GM12872 (cell line): ENCODE measurements around the gene CTSD.

ENCODE experiments used
- CTCF ChIP-seq: IDR thresholded peaks from 3 replicates; pipeline ENCODE4 v1.5.1; 2011; ENCODE audit warnings: low read depth, mild to moderate bottlenecking, low read length, moderate library complexity; ENCODE audit not compliant: insufficient read depth

Gene CTSD

DNA sequence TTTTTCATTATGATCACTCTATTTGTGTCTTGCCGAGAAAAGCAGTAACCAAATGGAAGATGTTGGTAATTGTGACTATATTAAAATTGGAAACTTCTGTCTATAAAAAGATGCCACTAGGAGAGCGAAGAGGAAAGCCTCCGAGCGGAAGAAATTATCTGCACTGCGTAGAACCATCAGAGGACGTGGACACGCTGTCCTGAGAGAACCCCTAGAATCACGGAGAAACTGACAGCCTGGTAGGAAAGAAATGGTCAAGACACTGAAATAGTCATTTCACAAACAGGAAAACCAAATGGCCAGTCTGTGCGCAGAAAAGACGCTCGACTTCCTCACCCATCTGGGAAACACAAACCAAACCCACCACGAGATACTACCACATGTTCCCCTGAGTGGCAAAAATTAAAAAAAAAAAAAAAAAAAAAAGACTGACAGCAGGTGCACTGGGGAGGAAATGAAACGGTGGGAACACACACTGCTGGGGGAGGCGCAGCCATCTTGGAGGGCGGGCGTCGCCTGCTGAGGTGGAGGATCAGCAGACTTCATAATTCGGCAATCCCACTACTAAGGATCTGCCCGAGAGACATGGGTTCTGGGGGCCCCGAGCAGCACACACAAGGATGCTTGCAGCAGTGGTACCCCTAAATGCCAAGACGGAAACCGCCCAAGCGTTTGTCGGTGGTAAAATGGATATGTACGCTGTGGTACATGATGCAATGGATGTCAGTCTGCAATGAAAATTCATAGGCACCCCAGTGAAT, 34.6 kb downstream of the CTSD start:
- TF ChIP-seq CTCF: no peak

DNA sequence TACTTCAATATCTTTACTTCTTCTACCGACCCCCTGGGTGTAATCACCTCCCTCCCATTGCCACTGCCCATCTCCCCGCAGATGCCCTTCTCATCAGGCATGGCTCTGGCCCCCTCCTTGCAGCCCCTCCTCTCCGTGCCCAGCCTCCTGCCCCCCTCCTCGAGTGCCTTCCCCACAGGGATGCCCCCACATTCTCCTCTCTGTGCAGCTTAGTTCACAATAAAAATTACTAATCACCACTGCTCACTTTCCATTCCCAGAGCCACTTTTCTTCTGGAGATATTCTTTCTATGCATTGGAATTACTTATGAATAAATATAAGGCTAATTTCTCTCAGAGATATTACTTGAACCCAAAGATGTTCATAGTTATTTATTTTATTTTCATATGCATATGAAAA, 35.4 kb downstream of the CTSD start:
- TF ChIP-seq CTCF: no peak

DNA sequence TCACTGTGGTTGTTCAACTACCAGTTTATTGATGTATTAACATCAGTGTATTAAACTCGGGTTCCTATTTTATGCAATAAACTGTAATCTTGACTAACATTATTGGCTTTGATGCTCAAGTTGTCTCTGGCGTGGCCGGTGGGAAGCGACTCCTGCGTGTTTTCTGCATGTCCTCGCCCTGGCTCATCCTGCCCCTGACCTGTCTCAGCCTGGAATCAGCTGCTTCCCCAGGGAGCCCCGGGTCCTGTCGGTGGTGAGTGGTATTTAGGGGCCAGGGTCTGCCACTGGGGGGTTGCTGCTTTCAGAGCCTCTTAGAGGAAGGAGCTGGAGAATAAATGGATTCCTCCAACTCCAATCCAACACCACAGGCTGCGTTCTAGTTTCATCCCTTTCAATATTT, 35.9 kb downstream of the CTSD start:
- no peak for TF ChIP-seq CTCF

DNA sequence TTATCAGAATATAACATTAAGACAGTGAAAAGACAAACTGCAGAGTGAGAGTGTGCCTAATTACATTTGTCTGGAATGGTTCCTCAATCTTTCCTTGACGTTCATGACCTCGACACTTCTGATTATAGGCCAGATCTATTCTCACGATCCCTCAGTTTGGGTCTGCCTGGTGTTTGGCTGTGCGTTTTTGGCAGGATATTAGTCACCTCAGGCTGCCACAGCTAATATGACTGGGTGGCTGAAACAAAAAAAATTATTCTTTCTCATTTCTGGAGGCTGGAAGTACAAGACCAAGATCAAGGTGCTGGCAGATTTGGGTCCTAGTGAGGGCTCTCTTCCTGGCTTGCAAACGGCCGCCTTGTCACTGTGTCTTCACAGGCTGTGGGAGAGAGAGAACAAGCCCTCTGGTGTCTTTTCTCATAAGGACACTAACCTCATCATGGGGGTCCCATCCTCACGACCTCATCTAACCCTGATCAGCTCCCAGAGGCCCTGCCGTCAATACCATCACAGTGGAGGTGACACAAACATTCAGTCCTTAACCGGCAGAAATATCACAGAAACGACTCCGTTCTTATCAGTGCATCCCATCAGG, 36.5 kb downstream of the CTSD start:
- no peak for TF ChIP-seq CTCF

DNA sequence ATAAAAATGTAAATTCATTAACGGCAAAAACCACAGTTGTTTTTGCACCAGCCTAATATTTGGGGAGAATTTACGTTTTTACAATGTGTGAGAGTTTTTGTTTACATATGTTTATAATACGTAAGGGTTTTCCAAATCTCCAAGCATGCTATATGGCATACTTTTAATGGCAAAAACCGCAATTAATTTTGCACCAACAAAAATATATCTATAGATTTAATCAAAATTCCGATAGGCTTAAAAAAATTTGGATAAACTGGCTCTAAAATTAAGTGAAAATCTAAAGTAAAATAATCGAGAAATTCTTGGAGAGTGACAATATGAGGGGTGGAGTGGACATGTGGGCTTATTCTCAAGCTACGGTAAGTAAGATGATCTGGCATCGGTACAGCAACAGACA, 43.9 kb downstream of the CTSD start:
- no peak for TF ChIP-seq CTCF

DNA sequence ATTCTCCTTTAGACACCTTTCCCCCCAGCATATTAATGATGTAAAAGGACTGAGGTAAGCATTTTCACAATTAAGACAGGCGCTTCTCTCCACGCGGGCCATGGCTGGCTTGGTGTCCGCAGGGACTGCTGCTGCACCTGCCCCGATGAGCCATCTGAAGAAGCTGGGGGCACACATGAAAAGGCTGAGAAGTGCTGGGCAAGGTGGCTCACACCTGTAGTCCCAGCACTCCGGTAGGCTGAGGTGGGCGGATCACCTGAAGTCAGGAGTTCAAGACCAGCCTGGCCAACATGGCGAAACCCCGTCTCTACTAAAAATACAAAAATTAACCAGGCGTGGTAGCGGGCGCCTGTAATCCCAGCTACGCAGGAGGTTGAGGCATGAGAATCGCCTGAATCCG, 45.4 kb downstream of the CTSD start:
- no peak for TF ChIP-seq CTCF

DNA sequence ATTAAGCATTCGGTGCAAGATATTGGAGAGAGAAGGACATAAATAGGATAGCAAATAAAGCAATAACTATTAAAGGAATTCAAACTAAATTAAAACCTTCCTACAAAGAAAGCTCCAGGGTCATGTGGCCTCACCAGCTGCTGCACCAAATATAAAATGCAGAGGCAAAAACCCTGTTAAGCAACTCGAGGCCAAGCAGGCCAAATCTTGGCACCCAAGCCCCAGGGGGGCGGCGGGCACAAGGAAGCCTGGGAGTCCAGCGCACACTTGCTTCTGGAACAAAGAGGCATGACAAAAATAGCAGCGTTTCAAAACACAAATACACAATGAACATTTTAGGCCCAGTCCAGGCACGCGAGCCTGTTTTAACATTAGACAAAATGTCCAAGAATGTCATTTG, 46.0 kb downstream of the CTSD start:
- TF ChIP-seq CTCF: no peak
